Epithelial cell of esophagus (primary cell): ENCODE results near the gene PARD3B.

Source experiments
- DNase-seq: peaks from one replicate; pipeline ENCODE4 v3.0.0; 2010; ENCODE audit warnings: low read depth
- H3K4me3 ChIP-seq: 2 replicates; pipeline ENCODE4 v1.5.1; 2011; ENCODE audit warnings: mild to moderate bottlenecking, low read length, control low read depth
- TF ChIP-seq, protein P1 (sequence below): IDR thresholded peaks from 2 replicates; pipeline ENCODE4 v1.5.1; 2011; ENCODE audit warnings: low read depth, mild to moderate bottlenecking, low read length, control low read depth, inconsistent platforms; ENCODE audit not compliant: insufficient read depth; ENCODE audit errors: missing control alignments

PARD3B gene

GRCh38 chr2:205438241-205438640 lies 893.0 kb downstream of the PARD3B start:
- TF ChIP-seq, protein P1, sequence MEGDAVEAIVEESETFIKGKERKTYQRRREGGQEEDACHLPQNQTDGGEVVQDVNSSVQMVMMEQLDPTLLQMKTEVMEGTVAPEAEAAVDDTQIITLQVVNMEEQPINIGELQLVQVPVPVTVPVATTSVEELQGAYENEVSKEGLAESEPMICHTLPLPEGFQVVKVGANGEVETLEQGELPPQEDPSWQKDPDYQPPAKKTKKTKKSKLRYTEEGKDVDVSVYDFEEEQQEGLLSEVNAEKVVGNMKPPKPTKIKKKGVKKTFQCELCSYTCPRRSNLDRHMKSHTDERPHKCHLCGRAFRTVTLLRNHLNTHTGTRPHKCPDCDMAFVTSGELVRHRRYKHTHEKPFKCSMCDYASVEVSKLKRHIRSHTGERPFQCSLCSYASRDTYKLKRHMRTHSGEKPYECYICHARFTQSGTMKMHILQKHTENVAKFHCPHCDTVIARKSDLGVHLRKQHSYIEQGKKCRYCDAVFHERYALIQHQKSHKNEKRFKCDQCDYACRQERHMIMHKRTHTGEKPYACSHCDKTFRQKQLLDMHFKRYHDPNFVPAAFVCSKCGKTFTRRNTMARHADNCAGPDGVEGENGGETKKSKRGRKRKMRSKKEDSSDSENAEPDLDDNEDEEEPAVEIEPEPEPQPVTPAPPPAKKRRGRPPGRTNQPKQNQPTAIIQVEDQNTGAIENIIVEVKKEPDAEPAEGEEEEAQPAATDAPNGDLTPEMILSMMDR = no peak
- H3K4me3 ChIP-seq = no peak overlapping the region
- no peak for DNase-seq

DNA sequence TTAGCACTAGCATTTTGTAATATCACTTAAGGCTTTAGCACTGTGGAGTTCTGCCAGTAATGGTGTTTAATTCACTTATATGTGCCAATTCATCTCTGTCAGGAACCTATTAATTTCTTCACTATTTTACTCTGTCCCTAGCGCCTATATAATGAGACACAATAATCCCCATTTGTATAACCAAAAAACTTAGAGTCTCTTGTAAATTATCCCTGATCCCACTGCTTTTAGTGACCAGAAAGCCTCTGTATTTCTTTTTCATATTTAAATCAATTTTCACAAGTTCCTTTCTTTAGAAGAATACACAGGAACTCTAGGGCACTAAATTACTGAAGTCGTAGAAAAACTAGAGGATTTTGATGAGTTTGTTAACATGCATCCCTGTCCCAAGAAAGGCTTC lies 894.3 kb downstream of the PARD3B start:
- no peak overlapping the region for H3K4me3 ChIP-seq
- DNase-seq = no peak
- TF ChIP-seq, protein P1 = no peak

DNA sequence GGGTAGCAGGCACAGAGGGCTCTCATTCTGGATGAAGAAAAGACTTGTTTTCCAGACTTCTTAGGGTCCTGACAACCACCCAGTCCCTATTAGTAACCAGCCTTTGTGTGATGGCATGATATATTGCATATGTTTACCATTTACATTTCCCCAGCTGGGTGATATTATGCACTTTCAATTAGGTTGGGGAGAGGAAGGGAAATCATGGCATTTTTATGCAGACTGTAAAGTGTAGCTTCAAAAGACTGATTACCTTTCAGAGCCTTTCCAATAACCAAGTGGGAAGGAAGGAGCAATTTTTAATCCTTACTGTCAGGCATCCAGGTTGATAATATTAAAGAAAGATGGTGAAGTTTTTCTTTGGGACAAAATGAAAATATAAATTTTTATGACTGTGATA lies 896.2 kb downstream of the PARD3B start:
- no peak overlapping the region for H3K4me3 ChIP-seq
- DNase-seq = no peak
- TF ChIP-seq, protein P1 = no peak

GRCh38 chr2:205448189-205448588 lies 902.9 kb downstream of the PARD3B start:
- no peak for DNase-seq
- TF ChIP-seq, protein P1 = no peak
- no peak overlapping the region for H3K4me3 ChIP-seq

- H3K4me3 ChIP-seq = no peak overlapping the region
- TF ChIP-seq, protein P1 = no peak
- DNase-seq = no peak
Observed at GRCh38 chr2:205451901-205452512, 906.7 kb downstream of the PARD3B start.

- no peak for DNase-seq
- H3K4me3 ChIP-seq = no peak overlapping the region
- TF ChIP-seq, protein P1 = no peak
Observed at GRCh38 chr2:205453202-205453601, 907.9 kb downstream of the PARD3B start.

GRCh38 chr2:205456682-205457081 lies 911.4 kb downstream of the PARD3B start:
- no peak overlapping the region for H3K4me3 ChIP-seq
- TF ChIP-seq, protein P1 = no peak
- no peak for DNase-seq
